ENCODE data around the gene GSK3A. TPM values are rescaled to one million over a fixed set of nuclear protein-coding genes. Genes with fewer than 3 reads are reported as not detected.
A peak's percentile ranks its signal among the peaks of the same experiment; 100 is the strongest.

GSK3A gene
- total and polyA plus RNA-seq, 9 of the 15 experiments (the other 6 are each of a cell fraction or from before 2014, with no cell fraction given): 0.62 to 90.7 (median 33.3) TPM

DNA sequence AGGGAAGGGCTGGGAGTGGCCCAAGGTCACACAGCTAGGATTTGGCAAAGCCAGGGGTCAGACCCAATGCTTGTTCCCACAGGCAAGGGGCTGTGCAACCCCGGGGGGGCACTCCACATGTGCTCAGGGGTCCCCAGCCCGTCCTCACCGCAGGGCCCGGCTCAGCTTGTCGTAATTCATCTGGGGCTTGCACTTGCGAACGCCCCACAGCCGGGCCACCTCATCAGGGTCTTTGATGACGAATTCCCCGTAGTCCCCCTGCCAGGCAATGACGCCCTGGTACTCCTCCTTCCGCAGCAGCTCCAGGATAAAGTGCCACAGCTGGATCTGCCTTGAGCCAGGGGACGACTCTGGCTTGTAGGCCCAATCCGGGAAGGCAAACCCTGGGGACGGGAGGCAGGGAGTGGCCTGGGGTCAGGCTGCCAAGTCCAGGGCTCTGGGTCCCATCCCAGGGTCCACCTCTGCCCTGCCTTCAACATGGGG lies 7.8 kb upstream of the GSK3A start:
- 95% methylated on average over 13 of the region's 15 CpGs for WGBS (ENCODE audit: insufficient coverage, low coverage, missing lambda C conversion rate)
- Histone ChIP-seq H2AFZ (ENCODE audit: low read depth, low read length) (no peak overlapping the region), H3K9me3 (replicated peaks; ENCODE audit: control insufficient read depth, insufficient read depth, low read depth, low read length) (no peaks in the 10 kb centered on the region), H3K36me3 (ENCODE audit: control insufficient read depth, insufficient read depth, low read length) (peaks cover 49% of the 10 kb centered on the region; the same call in 2 of the 3 replicates), H4K20me1 (replicated peaks; ENCODE audit: control insufficient read depth, insufficient read depth, low read length) (peaks cover 10% of the 10 kb centered on the region; the same call in 1 of the 2 replicates), H3K27ac (ENCODE audit: extremely low read depth, low read depth, low read length) (no peak overlapping the region), H3K27me3 (ENCODE audit: control insufficient read depth in 2 of 2, insufficient read depth in 2 of 2, low read length in 2 of 2) (no peaks in the 10 kb centered on the region), H3K79me2 (ENCODE audit: control insufficient read depth, insufficient read depth, low read length) (peaks cover 52% of the 10 kb centered on the region), H3K9me1 (ENCODE audit: control insufficient read depth, insufficient read depth, low read length) (peaks cover 4% of the 10 kb centered on the region), H3K4me3 (no peak overlapping the region), H3K4me2 (ENCODE audit: insufficient read depth, low read length) (no peak overlapping the region), H3K9ac (ENCODE audit: insufficient read depth in 1 of 2, low read depth in 2 of 2, low read length in 2 of 2) (peak overlapping the region in 1 of 2 experiments; percentile 84; a peak in 1 of 4 replicates), H3K4me1 (replicated peaks in 1 of 2; ENCODE audit: control insufficient read depth in 2 of 2, insufficient read depth in 2 of 2, low read length in 2 of 2) (peaks cover 22 to 61% of the 10 kb centered on the region in 2 experiments)
- ChIA-PET POLR2A (interaction anchor here (1.1 to 1.4 kb wide), 2 partner anchors 8 to 52 kb away, joined by 3 to 4 read pairs; partner anchors contain the start of genes PAFAH1B3 and PRR19), CTCF (ENCODE audit: low intra/inter-chr PET ratio) (no interaction called here)
- intact Hi-C loops (cut with micrococcal nuclease) (no loop called here), in situ Hi-C loops (cut with MboI) (no loop called here)
- BruUV-seq (replicated peaks): no TSS peak
- TF ChIP-seq TCF7 (IDR thresholded peaks at IDR 0.05; ENCODE audit: borderline replicate concordance): no peak
- TF ChIP-seq POLR2G (IDR thresholded peaks at IDR 0.05; ENCODE audit: low read depth, low read length): peak; percentile 62
- TF ChIP-seq TRIM25 (IDR thresholded peaks at IDR 0.05; ENCODE audit: borderline replicate concordance): no peak
- no peak for DNase-seq (ENCODE audit: extremely low read depth in 1 of 4, low spot score in 3 of 4)
- ATAC-seq: no peak
- no peak for FAIRE-seq
